HG03280 (cell line): ENCODE measurements around the gene REEP5.
"Not testable (repeated sequence)": the region's sequence is repeated elsewhere in the genome, so short reads cannot be mapped to it uniquely, and the experiment has no call there.

Experiments
- ATAC-seq: cut with Tn5 transposase; IDR thresholded peaks from one replicate; pipeline ENCODE4 v1.9.1; 2021; ENCODE audit warnings: mild to moderate bottlenecking, moderate library complexity; ENCODE audit not compliant: unreplicated experiment

The REEP5 gene

DNA sequence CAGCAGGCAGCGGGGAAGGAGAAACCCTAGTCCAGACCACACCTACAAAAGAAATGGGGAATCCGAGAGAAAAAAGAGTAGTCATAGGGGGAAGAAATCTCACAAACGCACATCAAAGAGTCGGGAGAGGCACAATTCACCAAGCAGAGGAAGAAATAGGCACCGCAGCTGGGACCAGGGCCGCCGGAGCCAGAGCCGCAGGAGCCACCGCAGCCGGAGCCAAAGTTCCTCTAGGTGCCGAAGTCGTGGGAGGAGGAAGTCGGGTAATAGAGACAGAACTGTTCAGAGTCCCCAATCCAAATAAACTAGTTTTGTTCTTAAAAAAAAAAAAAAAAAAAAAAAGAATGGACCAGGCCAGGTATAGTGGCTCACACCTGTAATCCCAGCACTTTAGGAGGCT, 29.3 kb downstream of the REEP5 start:
- no peak for ATAC-seq

DNA sequence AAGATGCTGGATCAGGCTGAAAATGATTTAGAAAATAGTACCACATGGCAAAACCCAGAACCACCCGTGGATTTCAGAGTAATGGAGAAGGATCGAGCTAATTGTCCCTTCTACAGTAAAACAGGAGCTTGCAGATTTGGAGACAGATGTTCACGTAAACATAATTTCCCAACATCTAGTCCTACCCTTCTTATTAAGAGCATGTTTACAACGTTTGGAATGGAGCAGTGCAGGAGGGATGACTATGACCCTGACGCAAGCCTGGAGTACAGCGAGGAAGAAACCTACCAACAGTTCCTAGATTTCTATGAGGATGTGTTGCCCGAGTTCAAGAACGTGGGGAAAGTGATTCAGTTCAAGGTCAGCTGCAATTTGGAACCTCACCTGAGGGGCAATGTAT, 30.0 kb downstream of the REEP5 start:
- ATAC-seq = not testable (repeated sequence)

DNA sequence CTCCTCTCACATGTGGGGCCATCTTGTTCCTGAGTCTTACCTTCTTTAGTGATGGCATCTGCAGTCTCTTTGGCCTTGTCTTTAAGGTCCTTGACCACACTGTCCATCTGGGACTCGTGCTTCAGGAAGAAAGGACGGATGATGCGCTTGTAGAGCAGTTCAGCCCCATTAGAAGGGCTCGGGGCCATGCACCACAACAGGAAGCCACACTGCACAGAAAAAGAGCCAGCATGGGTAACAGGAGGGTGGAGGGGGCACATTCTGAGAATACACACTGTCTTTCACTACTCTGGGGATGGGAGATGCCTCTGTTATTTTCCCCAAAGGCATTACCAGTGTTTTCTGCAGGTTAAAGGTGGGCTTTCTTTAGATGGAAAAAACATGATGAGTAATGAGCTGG, 35.1 kb downstream of the REEP5 start:
- no peak for ATAC-seq

DNA sequence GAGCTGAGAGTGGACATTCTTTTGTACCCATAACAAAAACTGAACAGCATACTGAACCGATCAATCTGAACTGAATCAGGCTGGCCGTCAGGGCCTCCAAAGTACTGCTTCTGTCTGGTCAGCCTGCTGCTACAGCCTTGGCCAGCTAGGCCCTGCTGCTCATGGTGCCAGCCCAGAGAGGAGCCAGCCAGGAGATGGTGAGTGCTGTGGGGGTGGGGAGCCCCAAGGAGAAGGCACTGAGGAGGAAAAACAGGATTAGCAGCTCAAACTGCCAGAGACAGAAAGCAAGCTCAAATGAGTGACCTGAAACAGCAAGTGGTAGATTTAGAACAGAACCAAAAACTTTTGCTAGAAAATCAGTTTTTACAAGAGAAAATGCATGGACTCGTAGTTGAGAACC, 37.0 kb downstream of the REEP5 start:
- no peak for ATAC-seq

DNA sequence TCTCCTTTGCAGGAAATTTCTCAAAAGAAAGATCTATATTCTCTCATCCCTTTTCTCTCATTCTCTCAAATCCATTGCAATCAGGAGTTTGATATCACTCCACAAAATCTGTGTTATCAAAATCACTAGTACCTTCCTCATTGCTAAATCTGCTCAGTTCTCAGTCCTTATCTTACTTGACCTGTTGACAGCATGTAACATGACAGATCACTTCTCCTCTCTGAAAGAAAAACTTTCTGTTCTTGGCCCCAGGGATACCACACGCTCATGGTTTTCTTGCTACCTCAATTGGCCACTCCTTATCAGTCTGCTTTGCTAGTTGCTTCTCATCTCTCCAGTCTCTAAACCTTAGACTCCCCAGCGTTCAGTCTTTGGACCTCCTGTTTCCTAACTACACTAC, 38.8 kb downstream of the REEP5 start:
- no peak for ATAC-seq

DNA sequence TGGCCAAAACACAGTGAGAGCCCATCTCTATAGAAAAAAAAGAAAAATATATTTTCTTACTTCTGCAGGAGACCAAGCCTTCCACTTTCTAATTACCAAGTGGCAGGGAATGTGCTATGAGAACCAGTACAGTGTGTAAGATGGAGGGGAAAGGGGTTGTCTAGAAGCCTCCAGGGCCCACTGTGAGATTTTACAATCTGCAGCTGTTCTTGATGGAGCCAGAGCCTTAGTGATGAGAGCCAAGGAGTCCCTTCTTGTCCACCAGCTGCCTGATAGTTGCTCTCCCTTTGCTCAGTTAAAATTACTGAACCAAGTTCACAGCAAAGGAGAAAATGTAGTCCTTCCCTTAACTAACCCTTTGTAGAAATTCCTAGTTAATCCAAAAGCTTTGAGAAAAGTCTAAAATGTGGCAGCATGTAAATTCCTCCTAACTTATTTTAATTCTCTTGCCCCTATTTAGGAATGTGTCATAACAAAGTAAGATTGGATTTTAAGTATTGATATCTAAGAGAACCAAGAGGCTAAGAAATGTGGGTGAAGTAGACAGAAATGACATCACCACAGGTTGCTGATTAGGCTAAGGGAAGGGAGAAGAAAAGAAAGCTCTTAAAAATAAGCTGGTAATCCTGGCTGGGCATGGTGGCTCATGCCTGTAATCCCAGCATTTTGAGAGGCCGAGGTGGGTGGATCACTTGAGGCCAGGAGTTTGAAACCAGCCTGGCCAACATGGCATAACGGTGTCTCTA, 41.6 kb downstream of the REEP5 start:
- ATAC-seq = no peak

DNA sequence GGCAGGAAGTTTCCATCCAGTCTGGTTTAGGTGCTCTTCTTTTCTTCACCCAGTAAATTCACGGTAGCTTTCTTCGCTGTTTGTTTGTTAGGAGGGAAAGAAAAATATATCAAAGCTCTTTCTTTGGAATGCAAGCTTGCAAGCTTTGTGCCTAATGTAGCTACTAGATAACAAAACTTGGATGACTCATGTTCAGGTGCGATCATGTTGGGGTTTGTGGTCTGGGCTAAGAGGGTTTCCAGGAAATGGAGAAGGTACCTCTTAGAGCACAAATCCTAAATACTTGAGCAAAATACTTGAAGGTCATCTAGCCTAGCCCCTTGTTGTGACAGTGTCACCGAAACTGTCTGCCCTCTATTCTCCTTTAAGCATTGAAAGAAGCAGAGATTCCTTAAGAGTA, 43.3 kb downstream of the REEP5 start:
- ATAC-seq = no peak

DNA sequence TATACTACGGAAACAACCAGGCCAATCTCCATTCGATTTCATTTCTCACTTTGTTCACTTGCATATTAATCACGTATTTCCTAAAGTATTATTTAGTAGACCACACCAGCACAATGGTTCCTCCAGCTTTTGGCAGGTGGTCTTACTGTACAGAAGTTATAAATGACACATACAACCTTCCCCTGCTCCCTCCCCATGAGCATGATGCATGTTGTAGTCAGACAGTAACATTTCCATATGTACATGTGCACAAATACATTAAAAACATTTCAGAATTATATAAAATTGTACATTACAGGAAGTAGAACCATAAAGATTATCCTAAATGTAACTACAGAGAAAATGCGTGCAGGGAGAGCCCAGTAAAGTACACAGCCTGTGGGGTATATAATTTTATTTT, 43.9 kb downstream of the REEP5 start:
- no peak for ATAC-seq

DNA sequence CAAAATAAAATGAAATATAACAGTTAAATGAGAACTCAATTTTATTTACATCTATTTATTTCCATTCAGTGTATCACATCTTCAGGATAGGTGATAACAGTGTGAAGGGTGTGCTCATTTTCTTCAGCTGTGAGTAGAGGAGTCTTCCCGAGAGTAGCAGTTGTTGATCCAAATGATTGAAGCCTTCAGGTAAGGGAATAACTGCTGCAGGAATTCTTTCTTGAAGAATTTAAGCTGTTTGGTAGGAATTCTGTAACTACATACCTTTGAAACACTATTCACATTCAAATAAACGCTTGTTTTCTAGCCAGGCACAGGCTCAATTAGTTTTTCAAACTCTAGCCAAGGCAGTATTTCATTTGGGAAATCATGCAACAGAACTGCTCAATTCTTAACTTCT, 45.7 kb downstream of the REEP5 start:
- no peak for ATAC-seq

DNA sequence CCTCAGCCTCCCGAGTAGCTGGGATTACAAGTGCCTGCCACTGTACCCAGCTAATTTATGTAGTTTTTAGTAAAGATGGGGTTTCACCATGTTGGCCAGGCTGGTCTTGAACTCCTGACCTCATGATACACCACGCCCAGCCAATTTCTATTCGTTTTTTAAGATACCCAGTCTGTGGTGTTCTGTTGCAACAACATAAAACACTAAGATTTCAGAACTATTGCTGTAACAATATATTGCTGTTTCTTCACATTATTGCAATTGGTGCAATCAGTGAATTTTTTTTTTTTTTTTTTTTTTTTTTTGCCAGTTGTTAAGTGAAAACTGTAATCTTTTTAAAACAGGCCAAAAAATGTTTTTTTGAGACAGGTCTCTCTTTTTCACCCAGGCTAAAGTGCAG, 51.1 kb downstream of the REEP5 start:
- no peak for ATAC-seq

DNA sequence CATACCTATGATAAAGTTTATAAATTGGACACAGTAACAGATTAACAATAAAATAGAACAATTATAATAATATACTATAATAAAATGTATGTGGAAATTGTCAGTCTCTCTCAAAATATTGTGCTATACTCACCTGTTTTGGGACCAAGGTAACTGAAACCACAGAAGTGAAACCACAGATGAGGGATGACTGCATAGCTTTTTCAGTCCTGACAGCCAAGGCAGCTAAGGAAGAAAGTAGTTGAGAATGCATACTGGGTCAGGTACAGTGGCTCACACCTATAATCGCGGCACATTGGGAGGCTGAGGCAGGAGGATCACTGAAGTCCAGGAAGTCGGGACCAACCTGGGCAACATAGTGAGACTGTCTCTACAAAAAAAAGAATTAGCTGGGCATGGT, 52.1 kb downstream of the REEP5 start:
- peak; percentile 72 for ATAC-seq

DNA sequence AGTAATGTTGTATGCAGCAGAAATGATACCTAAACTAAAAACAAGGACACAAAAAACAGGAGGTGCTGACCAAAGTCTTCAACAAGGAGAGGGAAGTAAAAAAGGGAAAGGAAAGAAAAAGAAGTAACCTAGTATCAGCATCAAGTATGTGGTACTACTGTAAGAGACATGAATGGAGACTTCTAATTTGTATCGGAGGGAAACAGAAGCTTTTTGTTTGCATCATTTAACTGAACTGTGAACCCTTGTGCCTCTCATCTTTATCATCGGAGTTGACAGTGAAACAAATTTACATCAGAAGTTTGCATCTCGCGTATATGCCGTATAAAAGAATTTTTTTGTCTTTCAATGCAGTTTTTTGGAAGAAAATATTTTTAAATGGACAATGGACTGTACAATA, 54.6 kb downstream of the REEP5 start:
- ATAC-seq = no peak

DNA sequence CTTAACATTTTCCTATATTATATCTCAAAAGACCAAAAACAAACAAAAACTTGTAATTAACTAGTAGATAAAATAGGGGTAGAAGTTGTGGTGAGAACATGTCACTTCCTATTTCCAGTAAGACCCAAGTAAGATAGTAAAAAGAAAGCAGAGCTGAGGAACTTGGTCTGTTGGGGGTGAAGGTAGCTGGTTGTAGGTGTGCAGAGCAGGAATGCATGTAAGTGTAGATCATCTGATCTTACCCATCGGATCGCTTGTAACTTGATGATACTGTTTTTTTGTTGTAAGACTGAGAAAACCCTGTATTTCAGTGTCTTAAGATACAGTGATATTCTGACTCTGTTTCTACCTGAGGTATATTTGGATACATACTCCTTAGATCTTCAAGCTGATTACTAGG, 55.3 kb downstream of the REEP5 start:
- ATAC-seq = no peak

DNA sequence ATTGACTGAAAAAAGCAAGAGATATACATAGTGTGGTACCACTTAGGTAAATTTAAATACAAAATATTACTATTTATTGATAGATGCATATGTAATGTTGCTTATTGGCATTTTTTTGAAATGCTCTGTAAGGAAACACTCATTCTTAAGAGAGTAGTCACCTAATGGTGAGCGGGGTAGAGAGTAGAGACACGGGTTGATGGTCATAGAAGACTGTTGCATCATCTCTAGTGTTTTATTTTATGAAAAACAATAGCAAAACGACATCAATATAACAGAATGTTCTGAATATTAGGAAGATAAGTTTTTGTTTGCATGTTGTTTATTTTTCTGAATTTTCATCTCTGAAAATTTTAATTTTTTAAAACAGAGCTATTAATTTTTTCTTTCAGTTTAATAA, 56.9 kb downstream of the REEP5 start:
- ATAC-seq = no peak

DNA sequence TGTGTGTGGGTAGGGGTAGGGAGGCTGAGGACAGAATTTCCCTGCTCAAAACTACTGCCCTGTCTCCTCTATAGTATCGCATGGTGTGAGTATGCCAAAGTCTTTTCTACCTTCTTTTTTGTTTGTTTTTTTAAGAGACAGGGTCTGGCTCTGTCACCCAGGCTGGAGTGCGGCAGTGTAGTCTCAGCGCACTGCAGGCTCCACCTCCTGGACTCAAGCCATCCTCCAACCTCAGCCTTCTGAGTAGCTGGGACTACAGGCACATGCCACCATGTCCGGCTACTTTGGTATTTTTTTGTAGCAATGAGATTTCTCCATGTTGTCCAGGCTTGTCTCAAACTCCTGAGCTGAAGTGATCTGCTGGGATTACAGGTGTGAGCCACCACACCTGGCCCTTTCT, 58.5 kb downstream of the REEP5 start:
- no peak for ATAC-seq

DNA sequence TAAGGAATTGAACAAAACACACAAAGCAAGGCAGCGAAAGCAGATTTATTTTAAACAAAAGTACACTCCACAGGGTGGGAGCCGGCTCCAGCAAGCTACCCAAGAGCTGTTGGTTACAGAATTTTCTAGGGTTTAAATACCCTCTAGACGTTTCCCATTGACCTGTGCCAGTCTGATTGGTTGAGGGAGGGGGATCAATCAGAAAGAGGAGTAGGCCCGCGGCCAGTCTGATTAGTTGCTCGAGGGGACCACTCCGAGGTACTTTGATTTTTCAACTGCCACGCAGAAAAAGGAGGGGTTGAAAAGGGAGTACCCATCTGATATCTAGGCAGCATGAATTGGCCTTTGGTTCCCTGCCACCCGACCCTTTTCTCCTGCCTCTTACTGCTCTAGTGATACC, 59.9 kb downstream of the REEP5 start:
- no peak for ATAC-seq

DNA sequence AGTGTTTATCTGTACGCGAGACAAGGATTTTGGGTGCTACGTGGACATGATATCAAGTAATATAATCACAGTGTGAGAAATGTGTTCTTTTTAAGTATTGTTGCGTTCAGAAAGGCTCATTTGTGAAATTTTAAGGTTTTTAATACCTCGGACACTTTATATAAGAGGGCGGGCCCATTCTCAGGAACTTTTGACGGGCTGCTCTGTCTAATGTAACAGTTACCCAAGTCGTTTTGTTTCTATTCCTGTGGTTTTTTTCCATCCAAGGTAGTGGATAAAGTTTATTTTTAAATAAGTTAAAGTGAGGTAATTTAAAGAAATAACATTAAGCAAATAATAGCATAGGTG, 60.4 kb downstream of the REEP5 start:
- no peak for ATAC-seq

DNA sequence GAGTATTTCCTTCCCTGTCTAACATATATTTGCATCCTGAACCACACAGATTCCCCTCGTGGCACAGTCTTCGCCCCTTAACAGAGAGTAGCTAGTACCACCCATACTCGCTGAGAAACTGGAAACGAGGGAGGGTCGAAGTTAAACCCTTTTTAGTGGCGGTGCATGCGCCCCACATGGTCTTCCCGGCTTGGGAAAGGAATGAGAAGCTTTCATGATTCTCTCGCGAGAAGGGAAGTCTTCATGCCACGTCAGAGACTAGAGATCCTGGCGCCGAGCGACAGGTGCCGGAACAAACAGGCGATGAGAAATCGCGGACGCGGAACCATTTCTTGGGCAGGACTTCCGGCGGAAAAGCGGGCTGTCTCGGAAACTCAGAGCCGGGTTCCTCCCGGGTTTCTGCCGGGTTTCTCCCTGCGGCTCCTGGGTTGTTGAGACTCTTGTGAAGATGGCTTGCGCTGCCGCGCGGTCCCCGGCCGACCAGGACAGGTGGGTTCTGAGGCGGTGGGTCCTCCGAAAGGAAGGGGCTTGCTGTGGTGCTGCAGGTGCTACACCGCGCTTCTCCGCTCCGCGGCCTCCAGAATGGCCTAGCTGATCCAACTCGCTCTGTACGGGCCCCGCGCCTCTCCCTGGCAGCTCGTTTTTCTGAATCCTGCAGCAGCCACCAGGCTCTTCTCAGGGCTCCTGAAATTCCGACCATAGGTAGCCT, 60.9 kb downstream of the REEP5 start, which contains the start of gene SRP19:
TSS of gene SRP19 (plus strand) at position 359 of the 709 bp plus-strand sequence. CDS start at position 449, 90 bp downstream.
- ATAC-seq = peak; percentile 97

DNA sequence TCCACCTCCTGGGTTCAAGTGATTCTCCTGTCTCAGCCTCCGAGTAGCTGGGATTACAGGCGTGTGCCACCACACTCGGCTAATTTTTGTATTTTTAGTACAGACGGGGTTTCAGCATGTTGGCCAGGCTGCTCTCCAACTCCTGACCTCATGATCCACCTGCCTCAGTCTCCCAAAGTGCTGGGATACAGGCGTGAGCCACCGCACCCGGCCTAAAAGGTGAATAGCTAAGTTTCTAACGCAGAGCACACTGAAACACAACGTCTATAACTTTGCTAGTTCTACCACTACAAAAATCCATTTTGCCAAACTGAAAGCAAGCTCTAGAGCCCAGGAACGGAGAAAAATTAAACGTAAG, 61.5 kb downstream of the REEP5 start:
- ATAC-seq = not testable (repeated sequence)

DNA sequence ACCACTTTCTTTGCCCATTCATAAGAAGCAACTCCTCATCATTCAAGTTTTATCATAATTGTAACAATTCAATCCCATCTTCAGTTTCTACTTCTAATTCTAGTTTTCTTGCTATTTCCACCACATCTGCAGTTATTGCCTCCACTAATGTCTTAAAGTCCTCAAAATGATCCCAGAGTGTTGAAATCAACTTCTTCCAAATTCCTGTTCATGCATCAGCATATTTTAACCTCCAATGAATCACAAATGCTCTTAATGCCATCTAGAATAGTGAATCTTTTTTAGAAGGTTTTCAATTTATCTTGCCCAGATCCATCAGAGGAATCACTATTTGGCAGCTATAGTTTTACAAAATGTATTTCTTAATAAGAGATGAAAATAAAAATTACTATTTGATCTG, 64.2 kb downstream of the REEP5 start:
- no peak for ATAC-seq

DNA sequence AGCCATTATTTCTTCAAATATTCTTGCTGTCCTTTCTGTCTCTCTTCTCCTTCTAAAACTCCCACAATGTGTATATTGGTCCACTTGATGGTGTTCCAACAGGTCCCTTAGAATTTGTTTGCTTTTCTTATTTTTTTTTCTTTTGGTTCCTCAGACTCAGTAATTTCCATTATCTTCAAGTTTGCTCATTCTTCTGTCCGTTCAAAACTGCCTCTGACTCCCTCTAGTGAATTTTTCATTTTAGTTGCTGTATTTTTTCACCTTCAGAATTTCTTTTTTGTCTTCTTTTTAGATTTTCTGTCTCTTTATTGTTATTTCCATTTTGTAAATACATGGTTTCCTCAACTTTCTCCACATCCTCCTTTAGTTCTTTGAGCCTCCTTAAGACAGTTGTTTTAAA, 67.4 kb downstream of the REEP5 start:
- ATAC-seq = no peak

DNA sequence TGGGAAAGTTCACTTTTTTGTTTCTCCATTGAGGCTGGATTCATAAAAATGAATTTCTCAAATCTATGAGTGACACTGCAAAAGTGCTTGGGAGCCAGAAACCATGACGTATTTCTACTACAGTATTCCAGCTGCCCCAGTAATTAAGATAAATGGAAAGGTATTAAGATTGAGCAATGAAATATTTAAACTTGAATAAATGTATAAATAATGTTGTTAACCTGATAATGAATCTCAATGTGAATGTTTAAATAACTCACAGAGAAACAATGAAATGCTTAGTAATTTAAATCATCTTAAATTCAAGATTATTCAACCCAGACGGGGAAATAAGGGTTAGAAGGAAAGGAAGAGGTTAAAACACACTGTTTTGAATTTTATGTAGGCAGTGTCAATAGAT, 72.1 kb downstream of the REEP5 start:
- no peak for ATAC-seq
